Measurements from ENCODE around the gene MRPL18. TPM values are rescaled to one million over a fixed set of nuclear protein-coding genes. Genes with fewer than 3 reads are reported as not detected.
A peak's percentile ranks its signal among the peaks of the same experiment; 100 is the strongest.

MRPL18 gene
- total and polyA plus RNA-seq, 4 experiments from 2014 or later: 43.9 to 105 (median 56.8) TPM

- intact Hi-C loops (cut with micrococcal nuclease): no loop called here
- Mint-ChIP-seq H3K27ac (no peak overlapping the region), H3K27me3 (no peaks in the 10 kb centered on the region), H3K4me3 (no peak overlapping the region), H3K36me3 (peaks cover 42 to 72% of the 10 kb centered on the region in 2 donors), H3K9me3 (peaks cover 0 to 2% (median 0%) of the 10 kb centered on the region in 8 donors), H3K4me1 (no peaks in the 10 kb centered on the region)
- CTCF ChIA-PET (ENCODE audit: partially characterized antibody): interaction anchor here (0.8 to 2.0 kb wide), 2 partner anchors 18 to 42 kb away, joined by 3 to 5 read pairs; partner anchors contain the start of genes MRPL18 and TCP1
- H3K4me3 ChIP-seq (ENCODE audit: low read length in 2 of 2): no peak overlapping the region
- POLR2A ChIA-PET (ENCODE audit: partially characterized antibody): interaction anchor here (1.3 to 2.4 kb wide), 2 partner anchors 10 to 19 kb away, joined by 3 to 7 read pairs; partner anchors contain the start of genes ACAT2 and MRPL18
- no peak overlapping the region for H3K27ac ChIP-seq (ENCODE audit: low read depth, low read length)
- peaks cover 26% of the 10 kb centered on the region for H3K36me3 ChIP-seq (ENCODE audit: insufficient read depth, low read length)
- no peaks in the 10 kb centered on the region for H3K4me1 ChIP-seq (ENCODE audit: insufficient read depth, low read length)
- no peaks in the 10 kb centered on the region for H3K9me3 ChIP-seq (ENCODE audit: control insufficient read depth in 1 of 2, low read length in 2 of 2)
- DNase-seq: no peak
- H3K27me3 ChIP-seq (ENCODE audit: insufficient read depth, low read length): no peaks in the 10 kb centered on the region
Observed at GRCh38 chr6:159772196-159772595, 18.1 kb upstream of the MRPL18 start.

DNA sequence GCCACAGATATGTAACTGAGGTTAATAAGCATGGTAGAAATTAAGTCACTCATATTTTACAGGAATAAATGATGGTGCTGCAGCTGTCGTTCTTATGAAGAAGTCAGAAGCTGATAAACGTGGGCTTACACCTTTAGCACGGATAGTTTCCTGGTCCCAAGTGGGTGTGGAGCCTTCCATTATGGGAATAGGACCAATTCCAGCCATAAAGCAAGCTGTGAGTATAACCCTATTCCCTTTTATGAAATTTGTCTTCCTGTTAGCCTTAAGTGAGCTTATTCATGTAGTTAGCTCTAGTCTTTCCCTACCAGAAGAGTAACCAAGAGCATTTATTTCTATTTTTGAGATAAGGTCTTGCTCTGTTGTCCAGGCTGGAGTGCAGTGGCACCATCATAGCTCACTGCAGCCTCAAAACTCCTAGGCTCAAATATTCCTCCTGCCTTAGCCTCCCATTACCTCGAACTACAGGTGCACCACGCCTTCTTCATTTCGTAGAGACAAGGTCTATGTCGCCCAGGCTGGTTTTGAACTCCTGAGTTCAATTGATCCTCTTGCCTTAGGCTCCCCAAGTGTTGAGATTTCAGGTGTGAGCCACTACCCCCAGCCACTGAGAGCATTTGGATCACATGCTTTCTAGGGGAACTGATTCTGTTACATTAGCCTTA lies 12.9 kb upstream of the MRPL18 start:
- Mint-ChIP-seq H3K4me1 (peaks cover 3 to 8% (median 7%) of the 10 kb centered on the region in 4 donors), H3K27ac (peak overlapping the region in 6 of 7 donors; percentile 32 to 88 (median 62)), H3K27me3 (no peaks in the 10 kb centered on the region), H3K36me3 (peaks cover 32 to 84% of the 10 kb centered on the region in 2 donors), H3K9me3 (no peaks in the 10 kb centered on the region), H3K4me3 (no peak overlapping the region)
- peaks cover 56% of the 10 kb centered on the region for H3K36me3 ChIP-seq (ENCODE audit: insufficient read depth, low read length)
- H3K27me3 ChIP-seq (ENCODE audit: insufficient read depth, low read length): no peaks in the 10 kb centered on the region
- no peak overlapping the region for H3K27ac ChIP-seq (ENCODE audit: low read depth, low read length)
- H3K4me1 ChIP-seq (ENCODE audit: insufficient read depth, low read length): no peaks in the 10 kb centered on the region
- H3K9me3 ChIP-seq (ENCODE audit: control insufficient read depth in 1 of 2, low read length in 2 of 2): no peaks in the 10 kb centered on the region
- no peak for DNase-seq
- intact Hi-C loops (cut with micrococcal nuclease): no loop called here
- ChIA-PET CTCF (ENCODE audit: partially characterized antibody) (no interaction called here), POLR2A (ENCODE audit: partially characterized antibody) (interaction anchor here (1.4 kb wide), 1 partner anchor 13 kb away, joined by 7 read pairs; the partner anchor contains the start of genes MRPL18 and TCP1)
- H3K4me3 ChIP-seq (ENCODE audit: low read length in 2 of 2): no peak overlapping the region

- no peaks in the 10 kb centered on the region for H3K9me3 ChIP-seq (ENCODE audit: control insufficient read depth in 1 of 2, low read length in 2 of 2)
- H3K4me1 ChIP-seq (ENCODE audit: insufficient read depth, low read length): no peaks in the 10 kb centered on the region
- no peaks in the 10 kb centered on the region for H3K27me3 ChIP-seq (ENCODE audit: insufficient read depth, low read length)
- CTCF ChIA-PET (ENCODE audit: partially characterized antibody): no interaction called here
- Mint-ChIP-seq H3K4me1 (peaks cover 10 to 16% (median 14%) of the 10 kb centered on the region in 4 donors), H3K27ac (peak overlapping the region in 2 of 7 donors; percentile 39 to 55), H3K4me3 (no peak overlapping the region), H3K9me3 (no peaks in the 10 kb centered on the region), H3K27me3 (no peaks in the 10 kb centered on the region), H3K36me3 (peaks cover 40 to 90% of the 10 kb centered on the region in 2 donors)
- DNase-seq: no peak
- no peak overlapping the region for H3K4me3 ChIP-seq (ENCODE audit: low read length in 2 of 2)
- no peak overlapping the region for H3K27ac ChIP-seq (ENCODE audit: low read depth, low read length)
- peaks cover 64% of the 10 kb centered on the region for H3K36me3 ChIP-seq (ENCODE audit: insufficient read depth, low read length)
- intact Hi-C loops (cut with micrococcal nuclease): no loop called here
- POLR2A ChIA-PET (ENCODE audit: partially characterized antibody): interaction anchor here (1.4 kb wide), 1 partner anchor 12 kb away, joined by 7 read pairs; the partner anchor contains the start of genes MRPL18 and TCP1
Observed at GRCh38 chr6:159778131-159778530, 12.1 kb upstream of the MRPL18 start.

DNA sequence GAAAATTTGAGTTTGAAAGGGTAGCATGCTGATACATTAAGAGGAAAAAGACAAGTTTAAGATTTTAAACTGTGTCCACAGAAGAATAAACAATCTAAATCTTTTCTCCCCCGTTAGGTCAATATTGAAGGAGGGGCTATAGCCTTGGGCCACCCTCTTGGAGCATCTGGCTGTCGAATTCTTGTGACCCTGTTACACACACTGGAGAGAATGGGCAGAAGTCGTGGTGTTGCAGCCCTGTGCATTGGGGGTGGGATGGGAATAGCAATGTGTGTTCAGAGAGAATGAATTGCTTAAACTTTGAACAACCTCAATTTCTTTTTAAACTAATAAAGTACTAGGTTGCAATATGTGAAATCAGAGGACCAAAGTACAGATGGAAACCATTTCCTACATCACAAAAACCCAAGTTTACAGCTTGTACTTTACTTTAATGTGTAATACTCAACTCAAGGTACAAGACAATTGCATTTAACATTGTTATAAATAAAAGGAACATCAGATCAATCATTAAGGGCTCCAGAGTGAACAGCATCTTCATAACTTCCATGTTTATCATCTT lies 11.6 kb upstream of the MRPL18 start:
- Histone ChIP-seq H3K4me1 (ENCODE audit: insufficient read depth, low read length) (no peaks in the 10 kb centered on the region), H3K36me3 (ENCODE audit: insufficient read depth, low read length) (peaks cover 69% of the 10 kb centered on the region), H3K27me3 (ENCODE audit: insufficient read depth, low read length) (no peaks in the 10 kb centered on the region), H3K27ac (ENCODE audit: low read depth, low read length) (no peak overlapping the region), H3K9me3 (ENCODE audit: control insufficient read depth in 1 of 2, low read length in 2 of 2) (no peaks in the 10 kb centered on the region), H3K4me3 (ENCODE audit: low read length in 2 of 2) (no peak overlapping the region)
- Mint-ChIP-seq H3K4me3 (no peak overlapping the region), H3K27ac (peak overlapping the region in 2 of 7 donors; percentile 39 to 55), H3K27me3 (no peaks in the 10 kb centered on the region), H3K9me3 (no peaks in the 10 kb centered on the region), H3K4me1 (peaks cover 10 to 18% (median 16%) of the 10 kb centered on the region in 4 donors), H3K36me3 (peaks cover 42 to 91% of the 10 kb centered on the region in 2 donors)
- ChIA-PET POLR2A (ENCODE audit: partially characterized antibody) (no interaction called here), CTCF (ENCODE audit: partially characterized antibody) (no interaction called here)
- DNase-seq: no peak
- intact Hi-C loops (cut with micrococcal nuclease): no loop called here

DNA sequence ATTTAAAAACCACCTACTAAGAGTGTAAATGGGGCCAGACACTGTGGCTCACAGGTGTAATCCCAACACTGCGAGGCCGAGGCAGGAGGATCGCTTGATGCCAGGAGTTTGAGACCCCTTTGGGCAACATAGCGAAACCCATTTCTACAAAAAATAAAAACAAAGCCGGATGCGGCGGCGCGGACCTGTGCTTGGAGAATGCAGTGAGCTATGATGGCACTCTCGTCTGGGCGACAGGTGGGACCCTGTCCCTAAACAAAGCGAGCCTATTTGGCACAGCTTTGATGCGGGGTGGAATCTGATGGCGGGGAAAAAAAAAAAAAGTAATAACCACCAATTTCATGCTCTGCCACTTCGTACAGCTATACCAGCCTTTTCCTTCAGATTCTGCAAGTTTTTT lies 2.0 kb upstream of the MRPL18 start:
- ChIA-PET POLR2A (ENCODE audit: partially characterized antibody) (interaction anchor here (1.1 to 6.8 kb wide), 11 partner anchors 12 to 674 kb away, joined by 3 to 169 read pairs (median 5); partner anchors contain the start of genes ACAT2, SOD2 and WTAP), CTCF (ENCODE audit: partially characterized antibody) (interaction anchor here (1.0 to 4.3 kb wide), 5 partner anchors 8 to 96 kb away, joined by 4 to 37 read pairs (median 8); partner anchors contain the start of genes SOD2 and WTAP)
- DNase-seq: peak; percentile 3 to 45 (median 13)
- Histone ChIP-seq H3K27ac (ENCODE audit: low read depth, low read length) (peak overlapping the region; percentile 93), H3K36me3 (ENCODE audit: insufficient read depth, low read length) (peaks cover 43% of the 10 kb centered on the region), H3K27me3 (ENCODE audit: insufficient read depth, low read length) (no peaks in the 10 kb centered on the region), H3K9me3 (ENCODE audit: control insufficient read depth in 1 of 2, low read length in 2 of 2) (no peaks in the 10 kb centered on the region), H3K4me1 (ENCODE audit: insufficient read depth, low read length) (peaks cover 54% of the 10 kb centered on the region), H3K4me3 (ENCODE audit: low read length in 2 of 2) (peak overlapping the region; percentile 43 to 90)
- intact Hi-C loops (cut with micrococcal nuclease): loop anchor here (2.0 kb wide), 1 partner anchor 181 kb away; the partner anchor contains the start of gene IGF2R
- Mint-ChIP-seq H3K27me3 (no peaks in the 10 kb centered on the region), H3K4me1 (peaks cover 33 to 68% (median 53%) of the 10 kb centered on the region in 4 donors), H3K9me3 (no peaks in the 10 kb centered on the region), H3K36me3 (peaks cover 37 to 74% of the 10 kb centered on the region in 2 donors), H3K27ac (peak overlapping the region; percentile 88 to 94 (median 93)), H3K4me3 (peak overlapping the region; percentile 88 to 99 (median 95))

- Mint-ChIP-seq H3K4me1 (peaks cover 30 to 70% (median 55%) of the 10 kb centered on the region in 4 donors), H3K36me3 (peaks cover 33 to 70% of the 10 kb centered on the region in 2 donors), H3K4me3 (peak overlapping the region; percentile 94 to 99 (median 97)), H3K9me3 (no peaks in the 10 kb centered on the region), H3K27ac (peak overlapping the region; percentile 88 to 94 (median 93)), H3K27me3 (no peaks in the 10 kb centered on the region)
- ChIA-PET CTCF (ENCODE audit: partially characterized antibody) (interaction anchor here (1.0 to 4.3 kb wide), 6 partner anchors 8 to 97 kb away, joined by 4 to 37 read pairs (median 12); partner anchors contain the start of genes SOD2 and WTAP), POLR2A (ENCODE audit: partially characterized antibody) (interaction anchor here (1.0 to 6.8 kb wide), 15 partner anchors 13 to 673 kb away, joined by 3 to 169 read pairs (median 5); partner anchors contain the start of genes ACAT2, SOD2 and WTAP)
- peaks cover 39% of the 10 kb centered on the region for H3K36me3 ChIP-seq (ENCODE audit: insufficient read depth, low read length)
- peak overlapping the region; percentile 43 to 90 for H3K4me3 ChIP-seq (ENCODE audit: low read length in 2 of 2)
- no peaks in the 10 kb centered on the region for H3K27me3 ChIP-seq (ENCODE audit: insufficient read depth, low read length)
- H3K27ac ChIP-seq (ENCODE audit: low read depth, low read length): peak overlapping the region; percentile 93
- peaks cover 54% of the 10 kb centered on the region for H3K4me1 ChIP-seq (ENCODE audit: insufficient read depth, low read length)
- DNase-seq: peak in 2 of 5 donors; percentile 19 to 40
- H3K9me3 ChIP-seq (ENCODE audit: control insufficient read depth in 1 of 2, low read length in 2 of 2): no peaks in the 10 kb centered on the region
- intact Hi-C loops (cut with micrococcal nuclease): loop anchor here (1.0 to 2.0 kb wide), 4 partner anchors 27 to 180 kb away; partner anchors contain the start of genes ACAT2, IGF2R, SOD2 and WTAP
Observed at GRCh38 chr6:159788753-159789376, 1.4 kb upstream of the MRPL18 start.
